BLaER1 treated with 17β-estradiol and CSF1 and Interleukin-3, amounts not matched to agents 10 nM and 100 nM (cell line): Measurements from ENCODE around the gene HRH3.
A peak's percentile ranks its signal among the peaks of the same experiment; 100 is the strongest.

Source experiments
- H3K27ac ChIP-seq, 11 experiments: shearing (Covaris generic); formaldehyde crosslinking; 2 replicates each; pipeline ENCODE4 v1.8.1; 2022
- H3K27me3 ChIP-seq, 11 experiments: shearing (Covaris generic); formaldehyde crosslinking; 2 replicates each; pipeline ENCODE4 v1.8.1; 2022
- H3K36me3 ChIP-seq, 11 experiments: shearing (Covaris generic); formaldehyde crosslinking; 2 replicates each; pipeline ENCODE4 v1.8.1; 2022
- H3K4me1 ChIP-seq, 10 experiments: shearing (Covaris generic); formaldehyde crosslinking; 2 replicates each; pipeline ENCODE4 v1.8.1; 2022
- H3K4me2 ChIP-seq, 11 experiments: shearing (Covaris generic); formaldehyde crosslinking; 2 replicates each; pipeline ENCODE4 v1.8.1; 2022
- H3K4me3 ChIP-seq, 10 experiments: shearing (Covaris generic); formaldehyde crosslinking; 2 replicates each; pipeline ENCODE4 v1.8.1; 2022
- H3K9ac ChIP-seq, 11 experiments: shearing (Covaris generic); formaldehyde crosslinking; 2 replicates each; pipeline ENCODE4 v1.8.1; 2022
- H3K9me3 ChIP-seq, 11 experiments: shearing (Covaris generic); formaldehyde crosslinking; replicated peaks in 1 of 11; 2 replicates each; pipeline ENCODE4 v1.8.1; 2022
- H4K20me1 ChIP-seq, 11 experiments: shearing (Covaris generic); formaldehyde crosslinking; 2 replicates each; pipeline ENCODE4 v1.8.1; 2022
- Cebpa-rat ChIP-seq, 11 experiments: shearing (Covaris generic); IDR thresholded peaks; 2 replicates each; pipeline ENCODE4 v1.8.1; 2022

Gene HRH3

GRCh38 chr20:62235777-62236157 is 15.7 kb upstream of the HRH3 start:
- Histone ChIP-seq H3K4me3 (no peak overlapping the region), H3K4me2 (peak overlapping the region in 5 of 11 experiments; percentile 31 to 61 (median 53); a peak in 5 of 22 replicates), H4K20me1 (peaks cover 10 to 30% (median 17%) of the 10 kb centered on the region in 11 experiments; a peak in 20 of 22 replicates), H3K27me3 (no peaks in the 10 kb centered on the region), H3K9me3 (peaks cover 0 to 8% (median 5%) of the 10 kb centered on the region in 11 experiments; a peak in 7 of 22 replicates), H3K9ac (no peak overlapping the region), H3K27ac (no peak overlapping the region), H3K4me1 (peaks cover 21 to 52% (median 48%) of the 10 kb centered on the region in 10 experiments), H3K36me3 (0 out of 22 replicates have a peak, but pooled peaks cover 0 to 2% (median 0%) of the 10 kb centered on the region in 11 experiments)
- no peak for TF ChIP-seq Cebpa-rat (IDR thresholded peaks at IDR 0.05)

- H4K20me1 ChIP-seq = peaks cover 5 to 24% (median 11%) of the 10 kb centered on the region in 11 experiments; a peak in 20 of 22 replicates
- no peaks in the 10 kb centered on the region for H3K27me3 ChIP-seq
- no peaks in the 10 kb centered on the region for H3K36me3 ChIP-seq
- H3K4me3 ChIP-seq = no peak overlapping the region
- peak overlapping the region in 2 of 11 experiments; percentile 34 to 57; a peak in 4 of 22 replicates for H3K9ac ChIP-seq
- TF ChIP-seq Cebpa-rat (IDR thresholded peaks at IDR 0.05) = no peak
- peaks cover 0 to 8% (median 5%) of the 10 kb centered on the region in 11 experiments; a peak in 7 of 22 replicates for H3K9me3 ChIP-seq
- H3K4me2 ChIP-seq = peak overlapping the region in 8 of 11 experiments; percentile 4 to 61 (median 51); a peak in 13 of 22 replicates
- H3K4me1 ChIP-seq = peaks cover 15 to 51% (median 47%) of the 10 kb centered on the region in 10 experiments
- no peak overlapping the region; a peak in 1 of 22 replicates for H3K27ac ChIP-seq
Measured at GRCh38 chr20:62235001-62235776, 15.1 kb upstream of the HRH3 start.

- Histone ChIP-seq H3K4me3 (no peak overlapping the region), H3K4me1 (peaks cover 7 to 43% (median 39%) of the 10 kb centered on the region in 10 experiments), H3K9me3 (peaks cover 0 to 8% (median 5%) of the 10 kb centered on the region in 11 experiments; a peak in 7 of 22 replicates), H3K27ac (no peak overlapping the region), H4K20me1 (peaks cover 2 to 15% (median 2%) of the 10 kb centered on the region in 11 experiments; a peak in 18 of 22 replicates), H3K4me2 (peak overlapping the region in 6 of 11 experiments; percentile 26 to 61 (median 54); a peak in 9 of 22 replicates), H3K9ac (peak overlapping the region in 3 of 11 experiments; percentile 9 to 57 (median 43); a peak in 5 of 22 replicates), H3K36me3 (no peaks in the 10 kb centered on the region), H3K27me3 (no peaks in the 10 kb centered on the region)
- TF ChIP-seq Cebpa-rat (IDR thresholded peaks at IDR 0.05) = no peak
Measured at GRCh38 chr20:62234339-62234738, 14.3 kb upstream of the HRH3 start.

- Histone ChIP-seq H3K9ac (no peak overlapping the region), H3K4me1 (peaks cover 5 to 38% (median 34%) of the 10 kb centered on the region in 10 experiments; a peak in 19 of 20 replicates), H3K9me3 (peaks cover 0 to 8% (median 5%) of the 10 kb centered on the region in 11 experiments; a peak in 7 of 22 replicates), H3K4me3 (no peak overlapping the region), H3K27me3 (no peaks in the 10 kb centered on the region), H4K20me1 (peaks cover 0 to 15% (median 0%) of the 10 kb centered on the region in 11 experiments; a peak in 1 of 22 replicates), H3K4me2 (no peak overlapping the region), H3K36me3 (no peaks in the 10 kb centered on the region), H3K27ac (no peak overlapping the region)
- TF ChIP-seq Cebpa-rat (IDR thresholded peaks at IDR 0.05) = no peak
Measured at GRCh38 chr20:62233684-62234083, 13.6 kb upstream of the HRH3 start.

- Histone ChIP-seq H3K4me2 (no peak overlapping the region), H4K20me1 (peaks cover 0 to 22% (median 0%) of the 10 kb centered on the region in 11 experiments; a peak in 1 of 22 replicates), H3K27me3 (no peaks in the 10 kb centered on the region), H3K4me3 (no peak overlapping the region), H3K9me3 (peaks cover 0 to 8% (median 5%) of the 10 kb centered on the region in 11 experiments; a peak in 7 of 22 replicates), H3K9ac (no peak overlapping the region), H3K4me1 (peaks cover 5 to 42% (median 35%) of the 10 kb centered on the region in 10 experiments; a peak in 19 of 20 replicates), H3K27ac (no peak overlapping the region), H3K36me3 (no peaks in the 10 kb centered on the region)
- TF ChIP-seq Cebpa-rat (IDR thresholded peaks at IDR 0.05) = no peak
Measured at GRCh38 chr20:62232770-62233645, 12.9 kb upstream of the HRH3 start.

- Histone ChIP-seq H3K36me3 (no peaks in the 10 kb centered on the region), H3K27ac (no peak overlapping the region), H3K9ac (no peak overlapping the region), H4K20me1 (peaks cover 0 to 25% (median 0%) of the 10 kb centered on the region in 11 experiments; a peak in 2 of 22 replicates), H3K27me3 (no peaks in the 10 kb centered on the region), H3K9me3 (peaks cover 0 to 8% (median 5%) of the 10 kb centered on the region in 11 experiments; a peak in 7 of 22 replicates), H3K4me3 (no peak overlapping the region), H3K4me1 (peaks cover 0 to 42% (median 34%) of the 10 kb centered on the region in 10 experiments; a peak in 15 of 20 replicates), H3K4me2 (no peak overlapping the region)
- no peak for TF ChIP-seq Cebpa-rat (IDR thresholded peaks at IDR 0.05)
Measured at GRCh38 chr20:62232194-62232593, 12.1 kb upstream of the HRH3 start.

GRCh38 chr20:62231292-62231691 is 11.2 kb upstream of the HRH3 start:
- Histone ChIP-seq H4K20me1 (peaks cover 0 to 26% (median 4%) of the 10 kb centered on the region in 11 experiments; a peak in 7 of 22 replicates), H3K36me3 (no peaks in the 10 kb centered on the region), H3K9ac (no peak overlapping the region), H3K27ac (no peak overlapping the region), H3K4me3 (no peak overlapping the region), H3K4me1 (peaks cover 0 to 43% (median 38%) of the 10 kb centered on the region in 10 experiments; a peak in 13 of 20 replicates), H3K4me2 (no peak overlapping the region), H3K9me3 (peaks cover 0 to 8% (median 5%) of the 10 kb centered on the region in 11 experiments; a peak in 7 of 22 replicates), H3K27me3 (peaks cover 0 to 4% (median 0%) of the 10 kb centered on the region in 11 experiments; a peak in 3 of 22 replicates)
- no peak for TF ChIP-seq Cebpa-rat (IDR thresholded peaks at IDR 0.05)

- Histone ChIP-seq H3K4me2 (no peak overlapping the region), H3K4me1 (peaks cover 0 to 43% (median 39%) of the 10 kb centered on the region in 10 experiments; a peak in 14 of 20 replicates), H3K9me3 (peaks cover 0 to 8% (median 5%) of the 10 kb centered on the region in 11 experiments; a peak in 7 of 22 replicates), H3K4me3 (no peak overlapping the region), H3K27me3 (peaks cover 0 to 10% (median 0%) of the 10 kb centered on the region in 11 experiments; a peak in 4 of 22 replicates), H3K27ac (no peak overlapping the region), H3K36me3 (no peaks in the 10 kb centered on the region), H4K20me1 (peaks cover 0 to 32% (median 7%) of the 10 kb centered on the region in 11 experiments; a peak in 9 of 22 replicates), H3K9ac (no peak overlapping the region)
- no peak for TF ChIP-seq Cebpa-rat (IDR thresholded peaks at IDR 0.05)
Measured at GRCh38 chr20:62230696-62231095, 10.6 kb upstream of the HRH3 start.
